GM12801 (cell line): ENCODE data around the gene SPPL2C.

ENCODE experiments used
- CTCF ChIP-seq: IDR thresholded peaks from one replicate; pipeline ENCODE4 v1.5.1; 2011; ENCODE audit warnings: control low read depth; ENCODE audit not compliant: insufficient read length; ENCODE audit errors: extremely low read depth

The SPPL2C gene

DNA sequence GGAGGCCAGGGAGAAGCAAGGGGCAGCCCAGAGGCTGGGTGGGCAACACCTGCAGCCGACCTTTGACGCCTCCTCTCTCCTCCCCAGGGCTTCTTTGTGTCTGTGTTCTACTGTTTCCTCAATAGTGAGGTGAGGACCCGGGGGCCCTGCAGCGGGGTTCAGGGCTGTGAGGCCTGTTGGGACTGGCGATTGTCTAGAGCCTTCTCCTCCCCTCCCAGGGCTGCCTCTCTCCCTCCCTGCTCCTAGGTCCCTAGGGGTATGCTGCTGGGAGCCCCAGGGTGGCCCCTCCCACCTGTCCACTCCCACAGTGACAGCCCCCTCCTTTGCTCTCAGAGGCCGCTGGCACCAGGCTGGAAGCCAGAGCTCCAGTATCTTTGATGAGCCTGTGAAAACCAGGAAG lies 10.8 kb upstream of the SPPL2C start:
- no peak for TF ChIP-seq CTCF

DNA sequence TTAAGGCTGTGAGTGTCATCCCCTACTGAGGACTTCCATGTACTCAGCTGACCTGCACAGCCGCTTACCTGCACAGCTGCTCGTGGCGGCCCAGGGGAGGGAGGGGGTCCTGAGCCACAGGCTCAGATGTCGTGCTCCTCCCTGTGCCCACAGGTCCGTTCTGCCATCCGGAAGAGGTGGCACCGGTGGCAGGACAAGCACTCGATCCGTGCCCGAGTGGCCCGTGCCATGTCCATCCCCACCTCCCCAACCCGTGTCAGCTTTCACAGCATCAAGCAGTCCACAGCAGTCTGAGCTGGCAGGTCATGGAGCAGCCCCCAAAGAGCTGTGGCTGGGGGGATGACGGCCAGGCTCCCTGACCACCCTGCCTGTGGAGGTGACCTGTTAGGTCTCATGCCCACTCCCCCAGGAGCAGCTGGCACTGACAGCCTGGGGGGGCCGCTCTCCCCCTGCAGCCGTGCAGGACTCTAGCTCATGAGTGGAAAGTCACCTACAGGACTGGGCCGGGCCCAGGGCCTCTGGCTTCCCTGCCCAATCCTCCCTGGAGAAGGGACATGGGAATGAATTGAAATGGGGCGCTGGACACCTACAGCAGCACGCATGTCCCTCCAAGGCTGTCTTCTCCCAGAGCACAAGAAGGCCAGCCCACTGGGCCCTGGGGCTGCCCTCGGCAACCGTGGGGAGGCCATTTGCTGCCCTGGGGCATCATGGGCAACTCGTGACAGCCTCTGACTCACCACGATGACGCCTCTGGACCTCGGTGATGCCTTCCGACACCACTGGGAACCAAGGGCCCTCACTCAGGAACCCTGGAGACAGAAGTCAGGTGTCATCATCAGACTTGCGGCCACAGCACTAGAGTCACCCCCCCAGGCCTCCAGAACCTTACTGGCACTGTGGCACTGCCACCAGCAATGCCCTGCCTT lies 9.9 kb upstream of the SPPL2C start:
- TF ChIP-seq CTCF: no peak

DNA sequence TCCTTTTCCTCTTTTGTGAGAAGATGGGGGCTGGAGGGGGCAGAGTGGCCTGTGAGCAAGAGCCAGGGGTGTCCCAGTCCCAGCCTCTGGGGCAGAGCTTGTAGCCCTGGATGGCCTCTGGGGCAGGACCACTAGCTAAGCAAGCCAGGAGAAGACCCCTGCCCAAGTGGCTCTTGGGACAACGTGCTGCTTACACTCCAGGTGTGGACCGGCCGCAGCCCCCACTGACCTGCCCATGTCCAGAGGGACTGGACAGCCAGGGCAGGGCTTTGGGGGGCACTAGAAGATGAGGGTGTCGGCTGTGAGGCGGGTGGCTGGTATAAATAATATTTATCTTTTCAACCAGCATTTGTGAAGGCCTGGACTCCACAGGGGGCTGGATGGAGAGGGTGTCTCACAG lies 9.2 kb upstream of the SPPL2C start:
- no peak for TF ChIP-seq CTCF

DNA sequence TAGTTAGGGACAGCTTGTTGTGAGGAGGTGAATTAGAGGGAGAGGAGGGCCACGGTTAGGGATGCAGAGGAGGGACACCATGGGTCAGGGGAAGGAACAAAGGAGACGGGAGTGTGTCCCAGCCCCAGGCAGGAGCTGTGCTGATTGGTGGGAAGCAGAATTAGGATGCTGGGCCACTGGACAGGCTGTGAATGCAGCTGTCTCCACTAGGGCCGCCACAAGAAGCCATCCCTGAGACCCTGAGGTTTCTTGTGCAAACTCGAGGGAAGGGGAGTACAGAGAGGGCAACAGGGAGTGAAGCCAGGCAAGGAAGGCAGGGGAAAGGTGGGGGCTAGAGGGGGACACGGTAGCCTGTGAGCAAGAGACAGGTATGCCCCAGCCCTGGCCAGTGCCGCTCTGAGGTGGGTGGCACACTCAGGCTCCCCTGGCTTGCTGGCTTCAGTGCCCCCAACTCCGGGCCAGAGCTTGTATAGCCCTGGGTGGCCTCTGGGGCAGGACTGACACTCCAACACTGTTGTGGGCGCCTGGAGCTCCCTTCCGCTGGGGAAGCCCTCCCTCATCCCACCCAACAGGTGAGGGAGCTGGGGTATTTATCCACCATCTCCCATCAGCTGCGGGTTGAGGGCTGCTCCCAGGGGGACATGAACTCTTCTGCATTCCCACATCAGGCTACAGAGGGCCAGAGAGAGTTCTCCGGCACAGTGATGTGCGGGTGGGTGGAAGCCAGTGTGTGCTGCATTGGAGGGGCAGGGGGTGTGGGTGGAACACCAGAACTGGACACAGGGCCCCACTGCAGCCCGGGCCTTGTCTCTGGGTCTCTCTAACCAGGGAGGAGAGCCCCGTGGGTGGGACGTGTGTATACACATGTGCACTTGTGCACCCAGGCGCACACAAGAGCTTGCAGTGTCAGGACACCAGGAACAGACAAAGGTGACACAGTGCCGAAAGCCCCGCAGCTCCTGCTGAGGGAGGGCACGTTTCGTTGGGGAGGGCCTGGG lies 8.3 kb upstream of the SPPL2C start:
- TF ChIP-seq CTCF: no peak

- no peak for TF ChIP-seq CTCF
Measured at GRCh38 chr17:45837187-45837586, 7.5 kb upstream of the SPPL2C start.

- TF ChIP-seq CTCF: no peak
Measured at GRCh38 chr17:45837603-45838002, 7.1 kb upstream of the SPPL2C start.

DNA sequence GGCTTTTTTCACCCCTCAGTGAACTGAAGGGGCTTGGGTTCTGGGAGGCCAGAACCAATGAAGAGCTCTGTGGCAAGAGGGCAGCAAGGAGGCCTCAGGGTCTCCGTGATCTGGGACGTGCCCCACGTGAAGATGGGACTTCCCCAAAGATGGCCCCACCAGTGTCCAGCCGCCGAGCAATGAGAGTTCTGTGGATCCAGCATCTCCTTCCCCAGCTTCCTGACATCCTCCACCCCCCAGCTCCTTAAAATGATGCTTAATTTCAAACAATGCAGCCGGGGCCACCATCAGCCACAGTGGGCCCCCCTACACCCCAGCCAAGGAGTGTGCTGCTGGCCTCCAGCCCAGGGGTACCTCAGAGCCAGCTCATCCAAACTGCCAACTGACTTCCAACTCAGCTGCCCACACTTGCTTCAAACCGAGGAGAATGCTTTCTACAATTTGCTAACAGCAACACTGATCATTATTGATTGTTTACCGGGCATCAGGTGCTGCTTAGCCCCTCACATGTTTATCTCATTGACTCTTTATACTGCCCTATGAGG lies 5.9 kb upstream of the SPPL2C start:
- TF ChIP-seq CTCF: no peak
